GM18907 (cell line): ENCODE measurements around the gene DROSHA.

Experiments
- ATAC-seq: cut with Tn5 transposase; IDR thresholded peaks from one replicate; pipeline ENCODE4 v1.9.1; 2021; ENCODE audit warnings: mild to moderate bottlenecking, moderate library complexity; ENCODE audit not compliant: unreplicated experiment

The DROSHA gene

GRCh38 chr5:31355337-31355736 lies 176.6 kb downstream of the DROSHA start:
- ATAC-seq = no peak
